Lower leg skin (tissue), 4 donors: ENCODE measurements around the gene RPS28. TPM values are rescaled to one million over a fixed set of nuclear protein-coding genes. Genes with fewer than 3 reads are reported as not detected.

Experiments used
- DNase-seq, 2 donors: peaks; one replicate each; pipeline ENCODE4 v3.0.0-alpha.2; 2019; ENCODE audit warnings: low spot score in 2 of 2
- H3K4me3 ChIP-seq: fragments of 200-600 bp; sonication (generic); 2 replicates; pipeline ENCODE4 v1.5.1; 2017; ENCODE audit warnings: mild to moderate bottlenecking, low read depth; ENCODE audit not compliant: poor library complexity, severe bottlenecking
- CTCF ChIP-seq, 3 donors: fragments of 450-650 bp; IDR thresholded peaks; one replicate each; pipeline ENCODE4 v1.5.1; 2016; ENCODE audit warnings: antibody characterized with exemption in 3 of 3, mild to moderate bottlenecking in 3 of 3, moderate library complexity in 2 of 3
- POLR2A ChIP-seq, 2 donors: fragments of 450-650 bp; IDR thresholded peaks; one replicate each; pipeline ENCODE4 v1.6.1; 2016 to 2017; ENCODE audit warnings: antibody characterized with exemption in 2 of 2, mild to moderate bottlenecking in 1 of 2, moderate library complexity in 1 of 2
- WGBS, 2 donors: methylation state at CpG; one replicate each; pipeline ENCODE4 v1.1.5; 2018; 5-methylcytosine and 5-hydroxymethylcytosine counted together
- intact Hi-C: fragments of 100-400 bp; cut with DNase I; formaldehyde crosslinking; loops from one replicate; pipeline ENCODE4 v1.15.0; 2023; ENCODE audit warnings: low total_unique reads
- total RNA-seq, 4 donors: library from RNA; depleted of rRNA; stranded (reverse); fragments of >200 nt; gene quantifications; one replicate each; pipeline ENCODE4 v1.1.0, GENCODE V29; 2016

The RPS28 gene
- total RNA-seq, 4 donors from 2014 or later = 427 to 879 (median 727) TPM

GRCh38 chr19:8370176-8371010 lies 49.1 kb downstream of the RPS28 start:
- no peak for DNase-seq
- H3K4me3 ChIP-seq = no peak overlapping the region
- TF ChIP-seq POLR2A (IDR thresholded peaks at IDR 0.05) (no peak), CTCF (IDR thresholded peaks at IDR 0.05) (no peak)
- WGBS, 2 donors = 81 to 82% methylated on average over 18 to 19 of the region's 19 CpGs
- intact Hi-C loops = no loop called here

- no peak for DNase-seq
- no peak overlapping the region for H3K4me3 ChIP-seq
- intact Hi-C loops = no loop called here
- TF ChIP-seq POLR2A (IDR thresholded peaks at IDR 0.05) (no peak), CTCF (IDR thresholded peaks at IDR 0.05) (no peak)
- 76 to 92% methylated on average over 28 of the region's 28 CpGs for WGBS, 2 donors
These were observed 49.9 kb downstream of the RPS28 start for GRCh38 chr19:8371011-8371804.

Other genes starting within 250 kb of the RPS28 start
- 1 to 10 TPM in 1 of 4 donors, under 1 TPM in 1, not detected in 2; 0.04 to 2.1 TPM for gene FBN3, start 171.9 kb upstream of the RPS28 start, total RNA-seq
- gene CERS4, start 112.1 kb upstream of the RPS28 start, total RNA-seq = 100 to 1,000 TPM; 104 to 106 (median 105) TPM
- gene CD320, start 13.1 kb upstream of the RPS28 start, total RNA-seq = 10 to 100 TPM in 3 of 4 donors, 1 to 10 TPM in 1; 9.0 to 23.6 (median 16.8) TPM
- 10 to 100 TPM; 24.5 to 39.5 (median 32.3) TPM for gene NDUFA7, start 121 bp upstream of the RPS28 start, total RNA-seq
- gene KANK3, start 21.8 kb downstream of the RPS28 start, total RNA-seq = 10 to 100 TPM in 2 of 4 donors, 1 to 10 TPM in 2; 7.6 to 16.7 (median 11.4) TPM
- gene ANGPTL4, start 42.7 kb downstream of the RPS28 start, total RNA-seq = 10 to 100 TPM; 11.8 to 51.8 (median 34.7) TPM
- 100 to 1,000 TPM in 1 of 4 donors, 10 to 100 TPM in 3; 40.6 to 125 (median 56.8) TPM for gene RAB11B, start 68.9 kb downstream of the RPS28 start, total RNA-seq
- gene MARCHF2, start 91.8 kb downstream of the RPS28 start, total RNA-seq = 100 to 1,000 TPM in 1 of 4 donors, 10 to 100 TPM in 3; 53.5 to 110 (median 60.8) TPM
- 100 to 1,000 TPM in 1 of 4 donors, 10 to 100 TPM in 3; 60.4 to 103 (median 79.7) TPM for gene HNRNPM, start 123.5 kb downstream of the RPS28 start, total RNA-seq
- under 1 TPM in 3 of 4 donors, not detected in 1; 0.16 to 0.59 (median 0.30) TPM for gene PRAM1, start 181.1 kb downstream of the RPS28 start, total RNA-seq
- 10 to 100 TPM; 14.8 to 42.2 (median 18.8) TPM for gene ZNF414, start 192.7 kb downstream of the RPS28 start, total RNA-seq